SK-N-MC (cell line): ENCODE data around the gene PTPN11.
A peak's percentile ranks its signal among the peaks of the same experiment; 100 is the strongest.
"Not testable (repeated sequence)": the region's sequence is repeated elsewhere in the genome, so short reads cannot be mapped to it uniquely, and the experiment has no call there.

ENCODE experiments used
- DNase-seq: peaks from one replicate; pipeline ENCODE4 v3.0.0-alpha.2; 2011; ENCODE audit warnings: low read depth, low spot score
- H3K27ac ChIP-seq: fragments of 200-600 bp; sonication (generic); 2 replicates; pipeline ENCODE4 v1.5.1; 2016; ENCODE audit warnings: mixed run types
- H3K36me3 ChIP-seq: fragments of 200-600 bp; sonication (generic); 2 replicates; pipeline ENCODE4 v1.6.1; 2017; ENCODE audit warnings: antibody characterized with exemption, low read length, mixed read lengths; ENCODE audit not compliant: insufficient read depth
- H3K4me3 ChIP-seq: fragments of 200-600 bp; sonication (generic); 2 replicates; pipeline ENCODE4 v1.5.1; 2016
- H3K9ac ChIP-seq: fragments of 200-600 bp; sonication (generic); 2 replicates; pipeline ENCODE4 v1.8.0; 2017; ENCODE audit warnings: mixed run types, mixed read lengths; ENCODE audit not compliant: insufficient read length
- H3K9me3 ChIP-seq: fragments of 200-600 bp; sonication (generic); 2 replicates; pipeline ENCODE4 v1.6.1; 2017; ENCODE audit warnings: low read depth, mild to moderate bottlenecking, antibody characterized with exemption, low read length, moderate library complexity, mixed read lengths
- EZH2 ChIP-seq: fragments of 200-600 bp; sonication (generic); IDR thresholded peaks from one replicate; pipeline ENCODE4 v1.6.1; 2017; ENCODE audit warnings: antibody characterized with exemption
- FOXP2 ChIP-seq: optimal IDR thresholded peaks from 2 replicates; pipeline ENCODE3; 2011; ENCODE audit warnings: mild to moderate bottlenecking, moderate library complexity; ENCODE audit not compliant: insufficient read depth; ENCODE audit errors: extremely low read length, control extremely low read depth
- POLR2AphosphoS5 ChIP-seq: IDR thresholded peaks from 2 replicates; pipeline ENCODE4 v1.6.1; 2012; ENCODE audit warnings: mild to moderate bottlenecking, low read depth, low read length, borderline replicate concordance

Gene PTPN11

GRCh38 chr12:112406519-112407488 is 11.9 kb upstream of the PTPN11 start:
- TF ChIP-seq POLR2AphosphoS5 (peak; percentile 39; the same call in 1 of the 2 replicates), FOXP2 (no peak), EZH2 (no peak)
- Histone ChIP-seq H3K9me3 (no peaks in the 10 kb centered on the region), H3K9ac (peak overlapping the region; percentile 100), H3K36me3 (peaks cover 51% of the 10 kb centered on the region), H3K27ac (peak overlapping the region; percentile 74), H3K4me3 (peak overlapping the region; percentile 95)
- DNase-seq, result no peak

GRCh38 chr12:112407683-112408082 is 11.1 kb upstream of the PTPN11 start:
- H3K9me3 ChIP-seq, DNase-seq: not testable (repeated sequence)
- H3K36me3 ChIP-seq, result peaks cover 51% of the 10 kb centered on the region
- peak overlapping the region; percentile 100 for H3K9ac ChIP-seq
- H3K4me3 ChIP-seq, result peak overlapping the region; percentile 95
- H3K27ac ChIP-seq, result peak overlapping the region; percentile 97

- Histone ChIP-seq H3K4me3 (peak overlapping the region; percentile 95), H3K36me3 (peaks cover 51% of the 10 kb centered on the region), H3K9me3 (no peaks in the 10 kb centered on the region), H3K27ac (peak overlapping the region; percentile 97), H3K9ac (peak overlapping the region; percentile 100)
- DNase-seq, result no peak
- TF ChIP-seq POLR2AphosphoS5 (no peak), EZH2 (no peak), FOXP2 (no peak)
These were observed 10.1 kb upstream of the PTPN11 start for GRCh38 chr12:112408621-112409020.

- Histone ChIP-seq H3K9ac (peak within 1 kb of the TSS; percentile 100), H3K27ac (peak within 1 kb of the TSS; percentile 97), H3K36me3 (peaks cover 48% of the 10 kb centered on the region), H3K4me3 (peak within 1 kb of the TSS; percentile 95), H3K9me3 (no peaks in the 10 kb centered on the region)
- DNase-seq, result peak; percentile 95
- TF ChIP-seq EZH2, result no peak
- peak; percentile 100 for TF ChIP-seq POLR2AphosphoS5
- no peak for TF ChIP-seq FOXP2
These were observed 9.5 kb upstream of the PTPN11 start, which contains the start of gene RPL6 for GRCh38 chr12:112409064-112409905. Gene RPL6 (minus strand): TSS chr12:112409605. CDS start chr12:112408656, 949 bp downstream.

GRCh38 chr12:112409906-112410244 is 8.9 kb upstream of the PTPN11 start:
- peak overlapping the region; percentile 97 for H3K27ac ChIP-seq
- no peak for DNase-seq
- H3K36me3 ChIP-seq, result peaks cover 42% of the 10 kb centered on the region
- H3K9me3 ChIP-seq, result no peaks in the 10 kb centered on the region
- H3K4me3 ChIP-seq, result 0 out of 2 replicates have a peak overlapping the region, but pooled peaks have one; percentile 95
- TF ChIP-seq EZH2, result no peak
- TF ChIP-seq FOXP2, result no peak
- TF ChIP-seq POLR2AphosphoS5, result no peak
- no peak overlapping the region for H3K9ac ChIP-seq

GRCh38 chr12:112413855-112414625 is 4.7 kb upstream of the PTPN11 start:
- no peaks in the 10 kb centered on the region for H3K9me3 ChIP-seq
- H3K4me3 ChIP-seq, result no peak overlapping the region
- TF ChIP-seq EZH2 (no peak), FOXP2 (no peak), POLR2AphosphoS5 (no peak)
- peak overlapping the region; percentile 42 for H3K9ac ChIP-seq
- no peak for DNase-seq
- peak overlapping the region; percentile 74 for H3K27ac ChIP-seq
- peaks cover under 1% of the 10 kb centered on the region; the same call in 1 of the 2 replicates for H3K36me3 ChIP-seq

- not testable (repeated sequence) for H3K9me3 ChIP-seq, H3K9ac ChIP-seq, DNase-seq, H3K27ac ChIP-seq, H3K36me3 ChIP-seq, H3K4me3 ChIP-seq
These were observed 3.3 kb upstream of the PTPN11 start for GRCh38 chr12:112415457-112415856.

- H3K9me3 ChIP-seq, result no peaks in the 10 kb centered on the region
- peak overlapping the region; percentile 84 for H3K27ac ChIP-seq
- no peak for DNase-seq
- peak overlapping the region; percentile 100 for H3K4me3 ChIP-seq
- H3K36me3 ChIP-seq, result peaks cover 6% of the 10 kb centered on the region; the same call in 1 of the 2 replicates
- TF ChIP-seq POLR2AphosphoS5 (no peak), EZH2 (no peak), FOXP2 (no peak)
- peak overlapping the region; percentile 94 for H3K9ac ChIP-seq
These were observed 507 bp upstream of the PTPN11 start for GRCh38 chr12:112418273-112418607.
